Limb (tissue), 2 donors: ENCODE results near the gene KLHL18.
"Not testable (repeated sequence)": the region's sequence is repeated elsewhere in the genome, so short reads cannot be mapped to it uniquely, and the experiment has no call there.

ENCODE experiments used
- DNase-seq, 2 donors: peaks; one replicate each; pipeline ENCODE4 v3.0.0-alpha.2; 2016; ENCODE audit errors: extremely low spot score in 2 of 2

The KLHL18 gene

DNA sequence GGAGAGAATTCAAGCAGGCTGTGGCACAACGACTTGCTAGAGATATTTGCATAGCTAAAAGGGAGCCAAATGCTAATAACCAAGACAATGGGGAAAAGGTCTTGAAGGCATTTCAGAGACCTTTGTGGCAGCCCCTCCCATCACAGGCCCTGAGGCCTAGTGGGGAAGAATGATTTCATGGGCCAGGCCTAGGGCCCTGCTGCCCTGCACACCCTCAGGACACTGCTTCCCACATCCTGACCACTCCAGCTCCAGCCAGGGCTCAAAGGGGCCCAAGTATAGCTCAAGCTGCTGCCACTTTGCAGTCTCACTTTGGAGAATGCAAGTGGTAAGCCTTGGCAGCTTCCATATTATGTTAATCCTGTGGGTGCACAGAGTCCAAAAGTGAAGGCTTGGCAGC, 76.6 kb downstream of the KLHL18 start:
- DNase-seq: no peak

DNA sequence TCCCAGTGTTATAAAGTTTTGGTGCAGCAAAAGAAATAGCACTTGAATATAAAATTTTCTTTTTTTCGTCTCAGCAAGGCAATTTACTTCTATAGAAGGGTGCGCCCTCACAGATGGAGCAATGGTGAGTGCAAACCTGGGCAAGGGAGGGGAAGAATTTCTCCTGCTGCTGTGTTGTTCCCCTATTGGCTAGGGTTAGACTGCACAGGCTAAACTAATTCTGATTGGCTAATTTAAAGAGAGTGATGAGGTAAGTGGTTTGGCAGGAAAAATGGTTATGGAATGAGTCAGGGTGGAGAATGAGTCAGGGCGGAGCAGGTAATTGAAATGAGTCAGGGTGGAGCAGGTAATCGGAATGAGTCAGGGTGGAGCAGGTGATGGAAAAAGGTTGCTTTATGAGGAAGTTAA, 77.4 kb downstream of the KLHL18 start:
- not testable (repeated sequence) for DNase-seq

DNA sequence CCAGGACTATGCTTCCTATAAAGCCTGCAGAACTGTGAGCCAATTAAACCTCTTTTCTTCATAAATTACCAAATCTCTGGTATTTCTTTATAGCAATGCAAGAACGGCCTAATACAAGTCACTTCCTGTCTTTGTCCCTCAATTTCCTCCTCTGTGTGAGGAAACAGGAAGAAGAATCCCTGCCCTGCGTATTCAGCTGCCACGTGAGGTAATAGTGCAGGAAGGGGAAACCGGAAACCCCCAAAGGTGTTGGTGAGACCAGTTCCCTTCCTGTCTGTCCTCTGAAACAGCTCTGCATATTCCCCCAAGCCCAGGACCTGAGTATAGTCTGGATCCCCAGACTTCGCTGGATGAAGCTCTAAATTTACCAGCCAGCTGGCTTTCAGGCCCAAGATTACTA, 80.0 kb downstream of the KLHL18 start:
- DNase-seq: no peak

DNA sequence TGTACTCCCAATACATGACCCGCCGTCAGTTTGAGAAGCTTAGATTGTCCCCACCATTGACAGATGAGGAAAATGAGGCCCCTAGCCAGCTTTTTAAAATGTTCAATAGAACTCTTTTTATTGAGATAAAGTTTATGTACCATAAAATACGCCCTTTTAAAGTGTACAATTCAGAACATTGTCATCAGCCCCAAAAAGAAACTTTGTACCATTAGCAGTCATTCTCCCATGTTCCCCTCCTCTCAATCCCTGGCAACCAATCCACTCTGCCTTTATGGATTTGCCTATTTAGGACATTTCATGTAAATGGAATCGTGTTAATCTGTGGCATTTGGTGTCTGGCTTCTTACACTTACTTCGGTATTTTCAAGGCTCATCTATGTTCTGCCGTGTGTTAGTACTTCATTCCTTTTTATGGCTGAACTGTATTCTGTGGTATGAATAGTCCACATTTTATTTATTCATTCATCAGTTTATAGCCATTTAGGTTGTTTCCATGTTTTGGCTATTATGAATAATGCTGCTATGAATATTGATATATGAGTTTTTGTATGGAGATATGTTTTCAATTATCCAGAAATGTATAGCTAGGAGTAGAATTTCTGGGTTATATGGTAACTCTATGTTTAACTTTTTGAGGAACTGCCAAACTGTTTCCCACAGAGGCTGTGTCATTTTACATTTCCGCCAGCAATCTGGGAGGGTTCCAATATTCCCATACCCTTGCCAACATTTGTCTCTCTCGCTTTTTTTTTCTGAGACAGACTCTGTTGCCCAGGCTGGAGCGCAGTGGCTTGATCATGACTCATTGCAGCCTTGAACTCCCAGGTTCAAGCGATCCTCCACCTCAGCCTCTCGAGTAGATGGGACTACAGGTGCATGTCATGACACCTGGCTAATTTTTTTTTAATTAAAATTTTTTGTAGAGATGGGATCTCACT, 82.7 kb downstream of the KLHL18 start:
- DNase-seq: peak; percentile 39 to 55

DNA sequence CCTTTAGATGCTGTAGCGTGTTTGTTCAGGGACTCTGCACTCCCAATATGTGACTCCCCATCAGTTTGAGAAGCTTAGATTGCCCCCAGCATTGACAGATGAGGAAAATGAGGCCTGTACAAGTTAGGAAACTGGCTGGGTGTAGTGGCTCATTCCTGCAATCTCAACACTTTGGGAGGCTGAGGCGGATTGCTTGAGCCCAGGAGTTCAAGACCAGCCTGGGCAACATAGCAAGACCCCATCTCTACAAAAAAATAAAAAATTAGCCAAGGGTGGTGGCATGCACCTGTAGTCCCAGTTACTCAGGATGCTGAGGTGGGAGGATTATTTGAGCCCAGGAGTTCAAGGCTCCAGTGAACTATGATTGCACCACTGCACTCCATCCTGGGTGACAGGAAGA, 84.1 kb downstream of the KLHL18 start:
- no peak for DNase-seq

DNA sequence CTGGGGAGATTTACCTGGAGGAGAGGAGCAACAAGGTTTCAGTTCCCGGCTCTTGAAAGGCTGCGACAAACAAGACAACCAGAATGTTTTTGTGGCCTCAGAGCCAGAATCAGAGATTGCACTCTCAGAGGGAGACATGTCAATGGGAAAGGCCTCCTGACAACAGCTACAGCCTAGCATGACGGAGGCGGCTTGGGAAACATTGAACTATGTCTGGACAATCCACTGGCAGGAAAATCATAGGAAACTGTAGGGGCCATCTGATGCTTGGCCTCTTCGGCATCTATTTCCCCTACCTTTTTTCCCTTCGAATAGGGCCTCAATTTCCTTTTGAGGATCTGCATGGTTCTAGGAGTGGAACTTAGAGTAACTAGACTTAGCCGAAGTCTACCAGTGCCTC, 84.9 kb downstream of the KLHL18 start:
- DNase-seq: no peak

DNA sequence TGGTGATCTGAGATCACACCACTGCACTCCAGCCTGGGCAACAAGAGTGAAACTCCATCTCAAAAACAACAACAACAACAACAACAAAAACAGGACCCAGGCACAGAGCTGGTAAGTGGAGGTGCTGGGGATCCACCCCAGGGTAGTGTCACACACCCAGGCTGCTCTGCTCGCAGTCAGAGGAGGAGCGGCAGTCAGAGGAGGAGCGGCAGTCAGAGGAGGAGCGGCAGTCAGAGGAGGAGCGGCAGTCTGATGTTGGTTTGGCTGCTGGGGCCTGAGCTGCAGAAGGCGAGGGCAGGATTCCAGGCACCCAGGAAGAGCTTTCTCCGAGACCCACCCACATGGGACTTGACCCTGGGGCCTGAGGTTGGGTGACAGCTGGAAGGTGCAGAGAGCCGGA, 87.3 kb downstream of the KLHL18 start:
- not testable (repeated sequence) for DNase-seq

DNA sequence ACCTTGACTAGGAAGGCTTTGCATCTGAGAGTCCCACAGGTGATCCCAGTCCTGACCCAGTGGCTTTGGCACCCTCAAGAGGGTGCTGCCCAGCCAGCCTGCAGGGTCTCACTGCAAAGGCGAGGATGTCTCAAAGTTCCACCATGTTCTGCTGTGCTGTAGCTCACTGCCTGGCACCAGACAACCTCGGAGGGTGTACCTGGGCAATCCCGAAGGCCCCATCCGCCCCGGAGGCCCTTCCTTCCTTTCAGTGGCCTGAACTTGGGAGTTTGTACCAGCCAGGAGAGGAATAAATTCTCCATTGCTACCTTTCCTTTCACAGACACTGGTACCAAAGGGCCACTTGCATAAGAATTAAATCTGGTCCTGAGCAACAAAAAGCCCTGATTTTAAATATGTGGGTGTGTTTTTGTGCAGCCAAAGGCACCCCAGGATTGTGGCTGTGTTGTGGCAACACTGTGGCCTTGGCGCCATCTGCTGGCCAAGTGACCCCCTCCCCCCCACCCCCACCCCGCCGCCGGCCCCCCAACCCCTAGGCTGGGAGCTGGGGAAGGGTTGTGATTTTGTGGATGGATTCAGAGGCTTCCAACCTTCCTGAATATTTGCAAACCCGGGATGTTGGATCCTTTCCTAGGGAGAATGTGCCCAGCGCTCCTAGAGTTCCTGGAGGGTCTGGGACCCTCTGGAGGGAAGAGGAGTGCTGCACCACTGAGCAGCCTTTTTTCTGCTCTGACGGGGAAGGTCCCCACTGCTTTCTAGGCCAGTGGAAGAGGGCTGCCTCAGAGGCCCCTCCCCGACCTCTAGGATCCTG, 88.3 kb downstream of the KLHL18 start:
- peak in 1 of 2 donors; percentile 52 for DNase-seq

DNA sequence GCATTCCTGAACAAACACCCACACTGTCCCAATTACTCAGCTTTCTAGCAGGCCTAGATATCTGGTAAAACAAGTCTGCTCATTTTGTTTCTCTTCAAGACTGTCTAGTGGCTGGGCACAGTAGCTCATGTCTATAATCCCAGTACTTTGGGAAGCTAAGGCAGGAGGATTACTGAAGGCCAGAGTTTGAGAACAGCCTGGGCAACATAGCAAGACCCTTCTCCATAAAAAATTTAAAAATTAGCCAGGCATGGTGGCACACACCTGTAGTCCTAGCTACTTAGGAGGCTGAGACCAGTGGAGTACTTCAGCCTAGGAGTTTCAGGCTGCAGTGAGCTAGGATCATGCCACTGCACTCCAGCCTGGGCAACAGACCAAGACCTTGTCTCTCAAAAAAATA, 91.8 kb downstream of the KLHL18 start:
- no peak for DNase-seq

DNA sequence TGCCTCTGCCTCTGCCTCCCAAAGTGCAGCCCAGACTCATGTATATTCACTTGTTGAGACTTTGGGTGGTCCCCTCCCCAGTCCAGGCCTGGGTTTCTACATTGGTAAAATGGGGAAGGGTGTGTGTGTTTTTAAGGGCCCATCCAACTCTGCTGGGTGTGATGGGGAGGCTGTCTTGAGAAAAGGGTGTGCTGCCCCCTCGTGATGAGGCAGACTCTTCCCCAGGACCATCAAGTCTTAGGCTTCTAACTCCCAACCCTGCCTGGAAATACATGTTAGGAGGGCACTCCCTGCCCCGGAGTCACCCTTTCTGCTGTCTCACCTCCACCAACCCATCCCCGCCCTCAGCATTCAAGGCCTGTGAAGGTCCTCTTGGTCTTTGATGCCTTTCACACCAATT, 93.6 kb downstream of the KLHL18 start:
- DNase-seq: no peak

DNA sequence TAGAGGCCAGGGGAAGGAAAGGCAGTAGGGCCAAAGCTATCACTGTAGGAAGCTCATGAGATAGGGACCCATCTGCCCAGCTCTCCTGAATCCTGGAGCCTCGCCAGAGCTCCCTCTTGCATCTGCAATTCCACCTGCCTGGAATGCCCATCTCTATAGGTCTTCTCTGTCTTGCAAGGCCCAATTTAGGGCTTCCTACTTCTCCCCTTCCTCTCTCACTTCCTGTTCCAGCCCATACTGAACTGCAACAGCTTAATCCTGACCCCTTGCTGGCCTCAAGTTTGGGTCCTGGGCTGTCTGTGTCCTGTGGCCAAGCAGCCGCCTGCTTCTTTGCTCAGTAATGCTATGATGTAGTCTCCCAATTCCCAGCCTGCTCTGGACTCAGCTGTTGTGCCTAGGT, 94.4 kb downstream of the KLHL18 start:
- no peak for DNase-seq

DNA sequence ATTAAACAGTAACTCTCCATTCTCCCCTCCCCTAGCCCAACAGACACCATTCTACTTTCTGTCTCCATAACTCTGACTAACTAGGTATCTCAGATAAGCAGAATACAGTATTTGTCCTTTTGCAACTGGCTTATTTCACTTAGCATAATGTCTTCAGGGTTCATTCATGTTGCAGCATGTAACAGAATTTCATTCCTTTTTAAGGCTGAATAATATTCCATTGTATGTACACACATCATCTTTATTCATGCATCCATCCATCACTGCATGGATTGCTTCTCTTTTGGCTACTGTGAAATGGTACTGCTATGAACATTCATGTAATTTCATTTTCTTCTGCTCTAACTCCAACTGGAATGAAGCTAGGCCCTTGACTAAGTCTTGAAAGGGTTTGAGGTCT, 96.1 kb downstream of the KLHL18 start:
- DNase-seq: no peak

DNA sequence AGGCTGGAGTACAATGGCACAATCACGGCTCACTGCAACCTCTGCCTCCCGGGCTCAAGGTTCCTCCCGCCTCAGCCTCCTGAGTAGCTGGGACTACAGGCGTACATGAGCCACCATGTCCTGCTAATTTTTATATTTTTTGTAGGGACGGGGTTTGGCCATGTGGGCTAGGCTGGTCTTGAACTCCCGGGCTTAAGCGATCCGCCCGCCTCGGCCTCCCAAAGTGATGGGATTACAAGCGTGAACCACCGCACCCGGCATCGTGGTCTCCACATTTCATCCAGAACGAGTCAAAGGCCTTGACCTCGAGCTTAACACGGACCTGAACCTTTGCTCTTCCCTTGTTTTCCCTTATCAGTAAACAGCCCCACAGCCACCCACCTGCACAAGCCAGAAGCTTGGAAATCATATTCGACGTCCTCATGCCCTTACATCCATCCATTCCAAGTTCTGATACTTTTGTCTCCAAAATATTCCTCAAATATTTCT, 96.7 kb downstream of the KLHL18 start:
- no peak for DNase-seq

DNA sequence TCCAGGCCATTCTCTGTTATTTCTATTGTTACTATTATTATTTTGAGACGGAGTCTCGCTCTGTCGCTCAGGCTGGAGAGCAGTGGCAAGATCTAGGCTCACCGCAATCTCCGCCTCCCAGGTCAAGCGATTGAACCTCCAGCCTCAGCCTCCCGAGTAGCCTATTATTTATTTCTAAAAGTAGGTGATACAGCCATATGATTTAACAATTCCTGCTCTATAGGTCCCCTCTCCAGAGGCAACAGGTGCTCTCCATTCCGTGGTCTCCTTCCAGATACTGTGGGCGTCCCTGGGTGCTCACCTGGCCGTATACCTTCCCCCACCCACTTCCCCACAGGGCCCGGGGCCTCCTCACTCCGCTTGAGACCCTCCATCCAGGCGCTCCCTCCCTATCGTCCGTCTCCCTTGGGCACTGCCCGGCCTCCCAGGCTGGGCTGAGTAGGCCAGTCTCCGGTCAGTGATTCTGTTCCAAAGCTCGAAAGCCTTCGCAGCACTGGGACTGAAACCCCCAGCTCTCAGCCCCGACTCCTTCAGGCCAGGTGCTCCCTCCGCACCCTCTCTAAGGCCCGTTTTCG, 97.4 kb downstream of the KLHL18 start:
- no peak for DNase-seq

DNA sequence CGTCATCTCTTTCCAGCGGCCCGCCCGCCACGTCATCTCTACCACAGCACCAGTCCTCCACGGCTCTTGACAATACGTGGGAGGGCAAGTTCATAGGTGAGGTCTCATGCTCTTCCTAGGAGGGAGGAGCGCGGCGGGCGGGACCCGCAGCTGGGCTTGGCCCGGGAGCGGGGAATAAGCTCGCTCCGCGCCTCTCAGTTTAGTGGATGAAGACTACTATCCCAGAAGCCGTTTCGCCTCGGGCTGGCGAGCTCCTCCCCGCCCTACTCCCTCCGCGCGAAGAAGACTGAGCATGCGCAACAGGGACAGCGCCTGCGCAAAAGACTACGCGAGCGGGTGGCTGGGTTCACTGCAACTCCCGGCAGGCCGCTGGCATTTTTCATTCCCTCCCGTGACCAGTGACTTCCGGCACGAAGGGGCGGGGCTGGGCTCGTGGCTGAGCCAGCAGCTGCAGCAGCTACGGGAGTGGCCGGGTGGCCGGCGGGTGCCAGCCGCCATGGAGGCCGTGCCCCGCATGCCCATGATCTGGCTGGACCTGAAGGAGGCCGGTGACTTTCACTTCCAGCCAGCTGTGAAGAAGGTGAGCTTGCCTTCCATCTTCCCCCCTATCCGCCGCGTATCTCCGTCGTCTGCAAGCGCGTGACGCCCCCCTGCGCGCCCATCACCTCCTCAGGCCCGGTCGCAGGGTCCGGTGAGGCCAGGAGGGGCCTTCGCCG, 98.0 kb downstream of the KLHL18 start, which contains the start of gene PTPN23:
Gene PTPN23, plus strand, starts transcription at position 421 of the 716 bp plus-strand sequence. Its CDS starts 76 bp downstream, at position 497.
- peak; percentile 98 to 99 for DNase-seq

DNA sequence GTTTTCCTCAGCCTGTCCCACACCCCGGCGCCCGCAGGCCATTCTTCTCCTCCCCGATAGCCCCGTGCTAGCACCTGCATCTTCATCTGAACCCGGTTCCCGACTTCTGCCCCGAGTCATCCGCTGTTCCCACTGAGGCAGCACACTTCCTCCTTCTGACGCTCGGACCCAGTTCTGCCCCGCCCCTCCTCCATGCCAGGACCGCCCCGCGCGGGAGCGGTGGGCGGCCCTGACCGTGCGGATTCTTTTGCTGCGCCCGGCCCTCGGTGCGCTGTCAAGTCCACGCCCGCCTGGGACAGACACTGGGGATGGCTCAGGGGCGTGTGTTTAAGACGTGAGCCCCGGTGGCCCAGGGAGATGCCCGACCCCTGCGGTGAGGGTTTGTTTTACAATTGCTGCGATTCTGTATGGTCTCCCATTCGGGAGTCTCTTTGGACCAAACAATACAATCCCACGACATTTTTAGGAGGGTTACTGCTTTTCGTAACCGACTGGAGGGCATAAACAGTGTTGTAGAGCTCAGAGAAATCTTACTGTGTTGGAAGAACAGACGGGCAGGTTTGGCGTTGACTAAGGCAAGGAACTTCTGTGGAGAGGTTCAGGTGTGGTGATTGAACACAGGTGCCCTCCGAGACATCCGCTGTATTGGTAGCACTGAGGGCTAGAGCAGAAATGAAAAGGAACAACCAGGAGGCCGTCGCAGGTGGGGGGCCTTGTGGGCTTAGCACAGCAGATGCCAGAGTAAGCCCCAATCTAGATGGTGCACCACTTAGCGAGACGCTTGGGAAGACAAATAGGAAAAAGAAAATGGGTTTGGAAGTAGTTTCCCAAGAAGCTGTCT, 98.8 kb downstream of the KLHL18 start:
- DNase-seq: peak; percentile 76 to 89

DNA sequence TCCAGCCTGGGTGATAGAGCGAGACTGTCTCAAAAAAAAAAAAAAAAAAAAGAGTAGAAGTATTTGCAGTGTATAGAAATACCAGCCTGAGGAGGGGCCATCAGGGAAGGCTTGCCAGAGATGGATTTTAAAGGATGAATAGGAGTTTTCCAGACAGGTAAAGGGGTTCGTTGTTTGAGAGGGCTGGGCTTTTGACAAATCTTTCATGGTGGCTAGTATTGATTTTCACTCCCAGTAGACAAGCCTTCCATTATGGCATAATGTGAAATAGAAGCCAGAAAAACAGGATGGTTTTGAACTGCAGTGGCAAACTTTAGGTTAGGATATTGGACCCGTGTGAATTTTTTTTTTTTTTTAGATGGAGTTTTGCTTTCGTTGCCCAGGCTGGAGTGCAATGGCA, 101.7 kb downstream of the KLHL18 start:
- no peak for DNase-seq

DNA sequence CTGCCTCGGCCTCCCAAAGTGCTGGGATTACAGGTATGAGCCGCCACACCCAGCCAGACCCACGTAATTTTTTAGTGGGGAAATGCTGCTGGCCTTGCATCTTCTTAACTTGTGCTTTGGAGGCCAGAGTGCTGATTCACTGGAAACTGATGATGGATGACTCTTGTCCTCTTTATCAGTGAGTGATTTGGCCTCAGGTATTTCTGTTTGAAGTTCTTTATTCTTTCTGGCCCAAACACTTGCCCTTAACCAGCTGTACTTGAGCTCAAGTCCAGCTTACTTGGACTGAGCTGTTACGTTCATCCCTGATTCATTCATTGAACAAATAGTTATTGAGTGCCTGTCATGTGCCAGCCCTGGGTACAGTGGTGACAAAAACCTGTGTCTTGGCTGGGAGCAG, 102.3 kb downstream of the KLHL18 start:
- DNase-seq: no peak

DNA sequence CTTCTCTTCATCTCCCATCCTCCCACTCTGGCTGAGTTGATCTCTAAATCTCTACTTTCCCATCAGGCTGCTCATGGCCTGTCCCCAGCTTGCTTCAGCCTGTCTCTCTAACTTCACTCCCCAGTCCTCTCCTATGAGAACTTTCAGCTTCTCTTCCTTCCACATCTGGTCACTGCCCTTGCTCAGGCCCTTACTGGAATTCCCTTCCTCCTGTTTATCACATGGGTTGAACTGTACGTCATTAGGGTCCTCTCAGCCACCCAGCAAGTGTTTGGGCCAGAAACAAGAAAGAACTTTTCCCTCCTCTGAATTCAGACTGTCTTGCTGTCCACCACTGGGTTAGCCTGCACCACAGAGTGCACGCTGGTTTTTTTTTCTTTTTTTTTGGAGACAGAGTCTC, 103.1 kb downstream of the KLHL18 start:
- no peak for DNase-seq

DNA sequence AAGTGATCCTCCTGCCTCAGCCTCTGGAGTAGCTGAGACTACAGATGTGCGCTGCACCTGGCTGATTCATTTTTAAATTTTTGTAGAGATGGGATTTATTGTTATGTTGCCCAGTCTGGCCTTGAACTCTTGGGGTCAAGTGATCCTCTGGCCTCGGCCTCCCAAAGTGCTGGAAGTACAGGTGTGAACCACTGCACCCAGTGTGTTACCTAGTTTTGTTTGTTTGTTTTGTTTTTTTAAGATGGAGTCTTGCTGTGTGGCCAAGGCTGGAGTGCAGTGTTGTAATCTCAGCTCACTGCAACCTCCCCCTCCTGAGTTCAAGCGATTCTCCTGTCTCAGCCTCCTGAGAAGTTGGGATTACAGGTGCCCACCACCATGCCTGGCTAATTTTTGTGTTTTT, 110.2 kb downstream of the KLHL18 start:
- DNase-seq: no peak
